Muscle layer of duodenum (tissue), 2 donors: ENCODE measurements around the gene ZNF117.
"Not testable (repeated sequence)": the region's sequence is repeated elsewhere in the genome, so short reads cannot be mapped to it uniquely, and the experiment has no call there.

Experiments used
- H3K27ac ChIP-seq: one replicate; pipeline ENCODE4 v1.7.0; 2013; ENCODE audit warnings: mild to moderate bottlenecking, low read length
- H3K27me3 ChIP-seq: one replicate; pipeline ENCODE4 v1.7.0; 2013; ENCODE audit warnings: low read depth, mild to moderate bottlenecking, control low read depth, low read length
- H3K36me3 ChIP-seq, 2 donors: one replicate each; pipeline ENCODE4 v1.7.0; 2013; ENCODE audit warnings: low read length in 2 of 2, control low read depth in 1 of 2, mild to moderate bottlenecking in 1 of 2; ENCODE audit not compliant: insufficient read depth in 2 of 2, control insufficient read depth in 1 of 2
- H3K4me1 ChIP-seq, 2 donors: one replicate each; pipeline ENCODE4 v1.7.0; 2013; ENCODE audit warnings: low read length in 2 of 2, mild to moderate bottlenecking in 2 of 2, control low read depth in 1 of 2, moderate library complexity in 1 of 2; ENCODE audit not compliant: insufficient read depth in 2 of 2, control insufficient read depth in 1 of 2
- H3K4me3 ChIP-seq, 2 donors: one replicate each; pipeline ENCODE4 v1.7.0; 2013; ENCODE audit warnings: low read length in 2 of 2, low read depth in 1 of 2, mild to moderate bottlenecking in 1 of 2
- H3K9me3 ChIP-seq, 2 donors: one replicate each; pipeline ENCODE4 v1.7.0; 2013; ENCODE audit warnings: low read length in 2 of 2, control low read depth in 1 of 2, mild to moderate bottlenecking in 1 of 2; ENCODE audit not compliant: control insufficient read depth in 1 of 2
- donor health status: healthy.

Gene ZNF117

GRCh38 chr7:65007036-65007435 lies 16.2 kb upstream of the ZNF117 start:
- Histone ChIP-seq H3K27ac (peak overlapping the region; percentile 51), H3K4me1 (peaks cover 0 to 15% of the 10 kb centered on the region in 2 donors), H3K4me3 (peak overlapping the region; percentile 72 to 95)
- not testable (repeated sequence) for H3K9me3 ChIP-seq, H3K36me3 ChIP-seq, H3K27me3 ChIP-seq

- Histone ChIP-seq H3K36me3 (peaks cover 0 to 2% of the 10 kb centered on the region in 2 donors), H3K9me3 (no peaks in the 10 kb centered on the region), H3K4me1 (peaks cover 0 to 15% of the 10 kb centered on the region in 2 donors), H3K4me3 (peak within 1 kb of the TSS; percentile 72 to 95), H3K27me3 (no peaks in the 10 kb centered on the region), H3K27ac (peak within 1 kb of the TSS; percentile 51)
Observed at GRCh38 chr7:65006094-65006992, 15.5 kb upstream of the ZNF117 start, which contains the start of gene ERV3-1. TSS of gene ERV3-1 (minus strand) at chr7:65006687. CDS start at chr7:64993026, 13,661 bp downstream.

GRCh38 chr7:65004575-65004974 lies 13.7 kb upstream of the ZNF117 start:
- H3K4me3 ChIP-seq, result no peak overlapping the region
- peaks cover 0 to 15% of the 10 kb centered on the region in 2 donors for H3K4me1 ChIP-seq
- peaks cover 0 to 7% of the 10 kb centered on the region in 2 donors for H3K36me3 ChIP-seq
- H3K27ac ChIP-seq, result no peak overlapping the region
- H3K27me3 ChIP-seq, result no peaks in the 10 kb centered on the region
- H3K9me3 ChIP-seq, result no peaks in the 10 kb centered on the region

GRCh38 chr7:65002972-65003585 lies 12.2 kb upstream of the ZNF117 start:
- Histone ChIP-seq H3K27ac (no peak overlapping the region), H3K4me3 (no peak overlapping the region), H3K36me3 (peaks cover 0 to 19% of the 10 kb centered on the region in 2 donors), H3K4me1 (peaks cover 0 to 15% of the 10 kb centered on the region in 2 donors), H3K27me3 (no peaks in the 10 kb centered on the region), H3K9me3 (no peaks in the 10 kb centered on the region)

- peaks cover 0 to 15% of the 10 kb centered on the region in 2 donors for H3K4me1 ChIP-seq
- H3K36me3 ChIP-seq, result peaks cover 0 to 28% of the 10 kb centered on the region in 2 donors
- H3K27me3 ChIP-seq, result no peaks in the 10 kb centered on the region
- no peak overlapping the region for H3K4me3 ChIP-seq
- H3K27ac ChIP-seq, result no peak overlapping the region
- peaks cover 0 to 4% of the 10 kb centered on the region in 2 donors for H3K9me3 ChIP-seq
Observed at GRCh38 chr7:65001291-65001814, 10.5 kb upstream of the ZNF117 start.

- H3K27me3 ChIP-seq, result no peaks in the 10 kb centered on the region
- H3K4me1 ChIP-seq, result no peaks in the 10 kb centered on the region
- H3K27ac ChIP-seq, result no peak overlapping the region
- no peak overlapping the region for H3K4me3 ChIP-seq
- H3K36me3 ChIP-seq, result peaks cover 0 to 28% of the 10 kb centered on the region in 2 donors
- peaks cover 0 to 5% of the 10 kb centered on the region in 2 donors for H3K9me3 ChIP-seq
Observed at GRCh38 chr7:64999165-65000004, 8.5 kb upstream of the ZNF117 start.

GRCh38 chr7:64998865-64999164 lies 8.0 kb upstream of the ZNF117 start:
- no peak overlapping the region for H3K4me3 ChIP-seq
- no peaks in the 10 kb centered on the region for H3K27me3 ChIP-seq
- peaks cover 0 to 9% of the 10 kb centered on the region in 2 donors for H3K9me3 ChIP-seq
- H3K27ac ChIP-seq, result no peak overlapping the region
- peaks cover 0 to 28% of the 10 kb centered on the region in 2 donors for H3K36me3 ChIP-seq
- H3K4me1 ChIP-seq, result no peaks in the 10 kb centered on the region

GRCh38 chr7:64997927-64998391 lies 7.1 kb upstream of the ZNF117 start:
- Histone ChIP-seq H3K9me3 (peaks cover 0 to 9% of the 10 kb centered on the region in 2 donors), H3K4me1 (no peaks in the 10 kb centered on the region), H3K27me3 (no peaks in the 10 kb centered on the region), H3K36me3 (peaks cover 0 to 30% of the 10 kb centered on the region in 2 donors), H3K4me3 (no peak overlapping the region), H3K27ac (no peak overlapping the region)

GRCh38 chr7:64997164-64997908 lies 6.5 kb upstream of the ZNF117 start:
- Histone ChIP-seq H3K9me3 (peaks cover 0 to 9% of the 10 kb centered on the region in 2 donors), H3K27ac (no peak overlapping the region), H3K36me3 (peaks cover 0 to 36% of the 10 kb centered on the region in 2 donors), H3K27me3 (no peaks in the 10 kb centered on the region), H3K4me3 (no peak overlapping the region), H3K4me1 (no peaks in the 10 kb centered on the region)

GRCh38 chr7:64996305-64996704 lies 5.5 kb upstream of the ZNF117 start:
- Histone ChIP-seq H3K27ac (no peak overlapping the region), H3K9me3 (peaks cover 0 to 15% of the 10 kb centered on the region in 2 donors), H3K27me3 (no peaks in the 10 kb centered on the region), H3K4me1 (no peaks in the 10 kb centered on the region), H3K4me3 (no peak overlapping the region), H3K36me3 (peaks cover 0 to 43% of the 10 kb centered on the region in 2 donors)
